Ovary (tissue), 3 donors: ENCODE results near the gene PARP11.

Experiments
- EP300 ChIP-seq: sonication (generic); formaldehyde crosslinking; IDR thresholded peaks from one replicate; pipeline ENCODE4 v1.6.1; 2017; ENCODE audit warnings: antibody characterized with exemption
- POLR2A ChIP-seq: fragments of 450-650 bp; IDR thresholded peaks from one replicate; pipeline ENCODE4 v1.6.1; 2017; ENCODE audit warnings: antibody characterized with exemption, mild to moderate bottlenecking, moderate library complexity
- TF ChIP-seq, protein P1 (sequence below), 3 donors: fragments of 450-650 bp in 2 of 3; fragments of 200-600 bp in 1 of 3; IDR thresholded peaks; one replicate each; pipeline versions ENCODE4 v1.5.1 to v1.8.0; 2016 to 2022; ENCODE audit warnings: antibody characterized with exemption in 3 of 3, mild to moderate bottlenecking in 1 of 3
- donor health status: DM: no; HTN: no; CAD: no.

DNA sequence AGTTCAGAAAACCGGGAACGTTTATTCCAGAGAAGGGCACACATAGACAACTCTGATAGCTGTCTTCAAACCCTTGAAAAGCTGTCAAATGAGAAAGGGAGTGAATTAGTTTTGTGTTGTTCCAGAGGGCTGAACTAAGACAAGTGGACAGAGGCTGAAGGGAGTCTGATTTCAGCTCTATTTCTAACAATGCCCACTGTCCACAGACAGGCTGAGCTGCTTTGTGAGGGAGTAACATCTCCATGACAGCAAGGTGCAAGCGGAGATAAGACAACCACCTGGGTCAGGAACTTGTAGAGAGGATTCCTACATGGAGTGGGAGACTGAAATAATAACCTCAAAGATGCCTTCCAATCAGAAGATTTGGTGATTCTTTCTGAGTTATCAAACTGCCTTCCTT, 25.6 kb upstream of the PARP11 start:
- TF ChIP-seq EP300, result no peak
- TF ChIP-seq, protein P1, sequence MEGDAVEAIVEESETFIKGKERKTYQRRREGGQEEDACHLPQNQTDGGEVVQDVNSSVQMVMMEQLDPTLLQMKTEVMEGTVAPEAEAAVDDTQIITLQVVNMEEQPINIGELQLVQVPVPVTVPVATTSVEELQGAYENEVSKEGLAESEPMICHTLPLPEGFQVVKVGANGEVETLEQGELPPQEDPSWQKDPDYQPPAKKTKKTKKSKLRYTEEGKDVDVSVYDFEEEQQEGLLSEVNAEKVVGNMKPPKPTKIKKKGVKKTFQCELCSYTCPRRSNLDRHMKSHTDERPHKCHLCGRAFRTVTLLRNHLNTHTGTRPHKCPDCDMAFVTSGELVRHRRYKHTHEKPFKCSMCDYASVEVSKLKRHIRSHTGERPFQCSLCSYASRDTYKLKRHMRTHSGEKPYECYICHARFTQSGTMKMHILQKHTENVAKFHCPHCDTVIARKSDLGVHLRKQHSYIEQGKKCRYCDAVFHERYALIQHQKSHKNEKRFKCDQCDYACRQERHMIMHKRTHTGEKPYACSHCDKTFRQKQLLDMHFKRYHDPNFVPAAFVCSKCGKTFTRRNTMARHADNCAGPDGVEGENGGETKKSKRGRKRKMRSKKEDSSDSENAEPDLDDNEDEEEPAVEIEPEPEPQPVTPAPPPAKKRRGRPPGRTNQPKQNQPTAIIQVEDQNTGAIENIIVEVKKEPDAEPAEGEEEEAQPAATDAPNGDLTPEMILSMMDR (IDR thresholded peaks at IDR 0.05), result no peak
- no peak for TF ChIP-seq POLR2A
